Measurements from ENCODE around the gene CLEC10A.

DNA sequence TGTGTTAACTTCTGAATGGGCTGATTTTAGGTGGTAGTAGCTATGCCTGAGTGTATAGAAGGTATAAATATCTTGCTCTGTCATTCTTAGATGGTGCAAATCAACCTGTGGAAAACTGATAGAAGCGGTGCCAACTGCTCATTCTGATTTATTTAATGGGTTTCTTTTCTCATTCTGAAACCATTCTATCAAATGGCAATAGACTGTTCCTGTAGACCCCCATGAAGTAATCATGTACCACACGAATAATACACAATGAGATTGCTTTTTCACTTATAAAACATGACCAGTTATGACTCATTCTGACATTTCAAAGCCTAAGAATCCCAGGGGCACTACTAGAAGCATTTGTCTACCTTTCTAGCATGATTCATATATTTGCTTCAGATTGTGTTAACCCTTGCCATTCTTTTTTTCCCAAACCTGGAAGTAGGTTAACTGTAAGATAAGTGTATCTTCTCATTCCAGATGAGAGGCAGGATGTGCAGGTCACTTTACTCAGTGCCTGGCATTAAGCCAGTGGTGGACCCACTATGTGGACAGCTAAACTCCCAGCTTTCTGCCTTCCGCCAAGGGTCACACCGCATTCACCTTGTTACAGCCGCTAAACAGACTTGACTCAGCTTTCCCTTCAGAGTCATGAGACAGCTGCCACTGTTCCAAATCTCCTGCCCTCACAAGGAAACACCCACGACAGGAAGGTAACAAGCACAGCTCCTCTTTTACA is 19.7 kb downstream of the CLEC10A start:
- TF ChIP-seq EP300 (IDR thresholded peaks at IDR 0.05; ENCODE audit: borderline replicate concordance in 1 of 2, control insufficient read depth in 1 of 2, low read depth in 2 of 2, low read length in 2 of 2) (no peak), TCF7 (IDR thresholded peaks at IDR 0.05; ENCODE audit: borderline replicate concordance) (peak; percentile 58; the same call in 1 of the 2 replicates), USF2 (IDR thresholded peaks at IDR 0.05; ENCODE audit: borderline replicate concordance, low read depth, low read length) (no peak), EZH2 (IDR thresholded peaks at IDR 0.05; ENCODE audit: borderline replicate concordance, control insufficient read depth, low read depth, low read length) (no peak), STAT3 (IDR thresholded peaks at IDR 0.05; ENCODE audit: low read depth, low read length) (no peak), KDM1A (IDR thresholded peaks at IDR 0.05; ENCODE audit: borderline replicate concordance) (no peak), EGR1 (IDR thresholded peaks at IDR 0.05; ENCODE audit: borderline replicate concordance in 1 of 2, low read depth in 2 of 2, low read length in 2 of 2) (no peak), RAD21 (IDR thresholded peaks at IDR 0.05; ENCODE audit: insufficient read depth, low read depth, low read length) (no peak), SP1 (IDR thresholded peaks at IDR 0.05; ENCODE audit: low read depth, low read length) (no peak), POLR2A (IDR thresholded peaks at IDR 0.05; ENCODE audit: low read depth, low read length) (no peak), TBL1XR1 (IDR thresholded peaks at IDR 0.05; ENCODE audit: low read depth, low read length) (no peak)
- TF ChIP-seq, protein P1, sequence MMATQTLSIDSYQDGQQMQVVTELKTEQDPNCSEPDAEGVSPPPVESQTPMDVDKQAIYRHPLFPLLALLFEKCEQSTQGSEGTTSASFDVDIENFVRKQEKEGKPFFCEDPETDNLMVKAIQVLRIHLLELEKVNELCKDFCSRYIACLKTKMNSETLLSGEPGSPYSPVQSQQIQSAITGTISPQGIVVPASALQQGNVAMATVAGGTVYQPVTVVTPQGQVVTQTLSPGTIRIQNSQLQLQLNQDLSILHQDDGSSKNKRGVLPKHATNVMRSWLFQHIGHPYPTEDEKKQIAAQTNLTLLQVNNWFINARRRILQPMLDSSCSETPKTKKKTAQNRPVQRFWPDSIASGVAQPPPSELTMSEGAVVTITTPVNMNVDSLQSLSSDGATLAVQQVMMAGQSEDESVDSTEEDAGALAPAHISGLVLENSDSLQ (IDR thresholded peaks at IDR 0.05) = no peak
- TF ChIP-seq, protein P2, sequence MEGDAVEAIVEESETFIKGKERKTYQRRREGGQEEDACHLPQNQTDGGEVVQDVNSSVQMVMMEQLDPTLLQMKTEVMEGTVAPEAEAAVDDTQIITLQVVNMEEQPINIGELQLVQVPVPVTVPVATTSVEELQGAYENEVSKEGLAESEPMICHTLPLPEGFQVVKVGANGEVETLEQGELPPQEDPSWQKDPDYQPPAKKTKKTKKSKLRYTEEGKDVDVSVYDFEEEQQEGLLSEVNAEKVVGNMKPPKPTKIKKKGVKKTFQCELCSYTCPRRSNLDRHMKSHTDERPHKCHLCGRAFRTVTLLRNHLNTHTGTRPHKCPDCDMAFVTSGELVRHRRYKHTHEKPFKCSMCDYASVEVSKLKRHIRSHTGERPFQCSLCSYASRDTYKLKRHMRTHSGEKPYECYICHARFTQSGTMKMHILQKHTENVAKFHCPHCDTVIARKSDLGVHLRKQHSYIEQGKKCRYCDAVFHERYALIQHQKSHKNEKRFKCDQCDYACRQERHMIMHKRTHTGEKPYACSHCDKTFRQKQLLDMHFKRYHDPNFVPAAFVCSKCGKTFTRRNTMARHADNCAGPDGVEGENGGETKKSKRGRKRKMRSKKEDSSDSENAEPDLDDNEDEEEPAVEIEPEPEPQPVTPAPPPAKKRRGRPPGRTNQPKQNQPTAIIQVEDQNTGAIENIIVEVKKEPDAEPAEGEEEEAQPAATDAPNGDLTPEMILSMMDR (IDR thresholded peaks at IDR 0.05 in 2 of 3, conservative IDR thresholded peaks at IDR 0.05 in 1 of 3; ENCODE audit: control insufficient read depth in 2 of 3, extremely low read depth in 1 of 3, insufficient read depth in 1 of 3, low read depth in 3 of 3, low read length in 3 of 3) = no peak
- TF ChIP-seq, protein P3, sequence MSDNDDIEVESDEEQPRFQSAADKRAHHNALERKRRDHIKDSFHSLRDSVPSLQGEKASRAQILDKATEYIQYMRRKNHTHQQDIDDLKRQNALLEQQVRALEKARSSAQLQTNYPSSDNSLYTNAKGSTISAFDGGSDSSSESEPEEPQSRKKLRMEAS (IDR thresholded peaks at IDR 0.05; ENCODE audit: low read depth, low read length) = no peak
